ENCODE data around the gene RBFOX1.

RBFOX1 gene

GRCh38 chr16:7745276-7745675 is 412.6 kb downstream of the RBFOX1 start:
- no peak overlapping the region for H3K4me2 ChIP-seq (ENCODE audit: low read depth, low read length, poor library complexity, severe bottlenecking)
- no peaks in the 10 kb centered on the region for H3F3A ChIP-seq (ENCODE audit: low read depth)
- H3K9ac ChIP-seq (ENCODE audit: low read depth, low read length, poor library complexity, severe bottlenecking) = no peak overlapping the region
- no peaks in the 10 kb centered on the region for H3K79me2 ChIP-seq (ENCODE audit: insufficient read depth, low read length)
- H3K36me3 ChIP-seq (ENCODE audit: insufficient read depth, low read length) = no peaks in the 10 kb centered on the region
- no peak for TF ChIP-seq CTCF (conservative IDR thresholded peaks at IDR 0.05; ENCODE audit: low read length)
- no peak for TF ChIP-seq EZH2phosphoT487 (IDR thresholded peaks at IDR 0.05; ENCODE audit: borderline replicate concordance)
- no peaks in the 10 kb centered on the region for H3K9me3 ChIP-seq (ENCODE audit: insufficient read depth, low read depth, low read length)
- H2AFZ ChIP-seq (ENCODE audit: low read length) = no peak overlapping the region
- no peaks in the 10 kb centered on the region for H3K27me3 ChIP-seq (ENCODE audit: insufficient read depth, low read length, poor library complexity, severe bottlenecking)
- no peaks in the 10 kb centered on the region for H4K20me1 ChIP-seq (ENCODE audit: insufficient read depth, low read length, poor library complexity, severe bottlenecking)
- no peaks in the 10 kb centered on the region for H3K9me2 ChIP-seq (replicated peaks; ENCODE audit: low read depth, low read length)
- no peak overlapping the region for H3K4me3 ChIP-seq (ENCODE audit: low read length, poor library complexity, severe bottlenecking)
- H3K4me1 ChIP-seq (ENCODE audit: insufficient read depth, low read length, poor library complexity, severe bottlenecking) = no peaks in the 10 kb centered on the region

GRCh38 chr16:7746941-7747340 is 414.3 kb downstream of the RBFOX1 start:
- TF ChIP-seq CTCF (conservative IDR thresholded peaks at IDR 0.05; ENCODE audit: low read length) = no peak
- TF ChIP-seq EZH2phosphoT487 (IDR thresholded peaks at IDR 0.05; ENCODE audit: borderline replicate concordance) = no peak
- no peak overlapping the region for H3K4me3 ChIP-seq (ENCODE audit: low read length, poor library complexity, severe bottlenecking)
- no peaks in the 10 kb centered on the region for H3F3A ChIP-seq (ENCODE audit: low read depth)
- H3K79me2 ChIP-seq (ENCODE audit: insufficient read depth, low read length) = no peaks in the 10 kb centered on the region
- no peak overlapping the region for H3K9ac ChIP-seq (ENCODE audit: low read depth, low read length, poor library complexity, severe bottlenecking)
- H4K20me1 ChIP-seq (ENCODE audit: insufficient read depth, low read length, poor library complexity, severe bottlenecking) = no peaks in the 10 kb centered on the region
- H3K9me3 ChIP-seq (ENCODE audit: insufficient read depth, low read depth, low read length) = no peaks in the 10 kb centered on the region
- H3K36me3 ChIP-seq (ENCODE audit: insufficient read depth, low read length) = no peaks in the 10 kb centered on the region
- no peak overlapping the region for H3K4me2 ChIP-seq (ENCODE audit: low read depth, low read length, poor library complexity, severe bottlenecking)
- no peaks in the 10 kb centered on the region for H3K27me3 ChIP-seq (ENCODE audit: insufficient read depth, low read length, poor library complexity, severe bottlenecking)
- no peaks in the 10 kb centered on the region for H3K4me1 ChIP-seq (ENCODE audit: insufficient read depth, low read length, poor library complexity, severe bottlenecking)
- H2AFZ ChIP-seq (ENCODE audit: low read length) = no peak overlapping the region
- H3K9me2 ChIP-seq (replicated peaks; ENCODE audit: low read depth, low read length) = no peaks in the 10 kb centered on the region

GRCh38 chr16:7748522-7748921 is 415.9 kb downstream of the RBFOX1 start:
- H3K79me2 ChIP-seq (ENCODE audit: insufficient read depth, low read length) = no peaks in the 10 kb centered on the region
- no peaks in the 10 kb centered on the region for H4K20me1 ChIP-seq (ENCODE audit: insufficient read depth, low read length, poor library complexity, severe bottlenecking)
- H3K9me2 ChIP-seq (replicated peaks; ENCODE audit: low read depth, low read length) = no peaks in the 10 kb centered on the region
- H3K36me3 ChIP-seq (ENCODE audit: insufficient read depth, low read length) = no peaks in the 10 kb centered on the region
- no peaks in the 10 kb centered on the region for H3K27me3 ChIP-seq (ENCODE audit: insufficient read depth, low read length, poor library complexity, severe bottlenecking)
- no peaks in the 10 kb centered on the region for H3K9me3 ChIP-seq (ENCODE audit: insufficient read depth, low read depth, low read length)
- no peak overlapping the region for H3K9ac ChIP-seq (ENCODE audit: low read depth, low read length, poor library complexity, severe bottlenecking)
- TF ChIP-seq EZH2phosphoT487 (IDR thresholded peaks at IDR 0.05; ENCODE audit: borderline replicate concordance) (no peak), CTCF (conservative IDR thresholded peaks at IDR 0.05; ENCODE audit: low read length) (no peak)
- no peak overlapping the region for H2AFZ ChIP-seq (ENCODE audit: low read length)
- no peaks in the 10 kb centered on the region for H3F3A ChIP-seq (ENCODE audit: low read depth)
- H3K4me1 ChIP-seq (ENCODE audit: insufficient read depth, low read length, poor library complexity, severe bottlenecking) = no peaks in the 10 kb centered on the region
- no peak overlapping the region for H3K4me2 ChIP-seq (ENCODE audit: low read depth, low read length, poor library complexity, severe bottlenecking)
- H3K4me3 ChIP-seq (ENCODE audit: low read length, poor library complexity, severe bottlenecking) = no peak overlapping the region
